GM12875 (cell line): ENCODE results near the gene TSPAN13.

Source experiments
- H3K4me3 ChIP-seq: one replicate; pipeline ENCODE4 v1.5.1; 2011; ENCODE audit warnings: low read depth, low read length, control low read depth
- CTCF ChIP-seq: IDR thresholded peaks from 2 replicates; pipeline ENCODE4 v1.5.1; 2011; ENCODE audit warnings: low read depth, mild to moderate bottlenecking, control low read depth, inconsistent platforms, low read length, moderate library complexity, borderline replicate concordance; ENCODE audit not compliant: insufficient read depth

Gene TSPAN13

DNA sequence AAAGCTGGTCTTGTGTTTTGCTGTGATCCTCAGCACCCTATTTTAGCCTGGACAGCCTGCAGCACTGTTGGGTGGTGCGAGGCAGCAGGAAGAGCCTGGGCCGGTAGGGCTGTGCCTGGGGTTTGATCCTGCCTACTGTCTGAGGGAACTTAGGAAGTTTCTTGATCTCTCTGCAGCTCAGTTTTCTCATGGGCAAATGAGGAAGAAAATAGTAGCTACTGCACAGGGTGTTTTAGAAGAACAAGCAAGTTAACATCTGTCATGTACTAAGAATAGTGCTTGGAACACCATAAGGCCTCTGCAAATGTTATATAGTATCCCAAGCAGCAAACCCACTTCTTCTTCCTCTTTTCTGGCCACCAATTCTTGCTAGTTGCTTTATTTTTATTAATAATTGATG, 63.3 kb downstream of the TSPAN13 start:
- TF ChIP-seq CTCF = no peak

GRCh38 chr7:16817536-16817935, 64.0 kb downstream of the TSPAN13 start:
- H3K4me3 ChIP-seq = no peak overlapping the region
- TF ChIP-seq CTCF = no peak

More for the DNA sequence above, 63.3 kb downstream of the TSPAN13 start:
- H3K4me3 ChIP-seq = no peak overlapping the region

- TF ChIP-seq CTCF = no peak
Observed at GRCh38 chr7:16818732-16819131, 65.2 kb downstream of the TSPAN13 start.

DNA sequence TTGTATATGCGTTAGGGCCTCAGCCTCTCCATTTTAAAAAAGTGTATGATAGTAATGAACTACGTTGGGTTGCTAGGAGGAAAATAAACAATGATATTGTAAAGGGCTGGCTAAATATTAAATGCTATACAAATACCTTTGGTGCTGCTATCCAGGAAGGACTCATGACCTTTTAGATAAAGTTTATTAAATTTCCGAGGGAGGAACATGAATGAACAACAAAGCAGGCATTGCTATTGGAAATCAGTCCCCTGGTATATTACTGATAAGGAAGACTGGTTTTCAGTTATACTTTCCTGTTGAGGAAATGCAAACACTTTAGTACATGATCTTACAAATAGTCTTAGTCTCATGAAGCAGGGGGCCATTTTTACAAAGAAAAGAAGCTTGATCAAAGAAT, 68.5 kb downstream of the TSPAN13 start:
- TF ChIP-seq CTCF = no peak
- H3K4me3 ChIP-seq = no peak overlapping the region

More at GRCh38 chr7:16818732-16819131, 65.2 kb downstream of the TSPAN13 start:
- no peak overlapping the region for H3K4me3 ChIP-seq

GRCh38 chr7:16826060-16826459, 72.5 kb downstream of the TSPAN13 start:
- no peak overlapping the region for H3K4me3 ChIP-seq
- TF ChIP-seq CTCF = no peak

- no peak overlapping the region for H3K4me3 ChIP-seq
- no peak for TF ChIP-seq CTCF
Observed at GRCh38 chr7:16833373-16833772, 79.8 kb downstream of the TSPAN13 start.
